Activated CD4-positive, alpha-beta T cell treated with anti-CD3 and anti-CD28 coated beads, Interleukin-2, amount 50 U/mL, for 4 hours (primary cell): ENCODE measurements around the gene HNRNPUL2.

ENCODE experiments used
- DNase-seq, 2 experiments: peaks; one replicate each; pipeline ENCODE4 v3.0.0-alpha.2; 2020

The HNRNPUL2 gene

DNA sequence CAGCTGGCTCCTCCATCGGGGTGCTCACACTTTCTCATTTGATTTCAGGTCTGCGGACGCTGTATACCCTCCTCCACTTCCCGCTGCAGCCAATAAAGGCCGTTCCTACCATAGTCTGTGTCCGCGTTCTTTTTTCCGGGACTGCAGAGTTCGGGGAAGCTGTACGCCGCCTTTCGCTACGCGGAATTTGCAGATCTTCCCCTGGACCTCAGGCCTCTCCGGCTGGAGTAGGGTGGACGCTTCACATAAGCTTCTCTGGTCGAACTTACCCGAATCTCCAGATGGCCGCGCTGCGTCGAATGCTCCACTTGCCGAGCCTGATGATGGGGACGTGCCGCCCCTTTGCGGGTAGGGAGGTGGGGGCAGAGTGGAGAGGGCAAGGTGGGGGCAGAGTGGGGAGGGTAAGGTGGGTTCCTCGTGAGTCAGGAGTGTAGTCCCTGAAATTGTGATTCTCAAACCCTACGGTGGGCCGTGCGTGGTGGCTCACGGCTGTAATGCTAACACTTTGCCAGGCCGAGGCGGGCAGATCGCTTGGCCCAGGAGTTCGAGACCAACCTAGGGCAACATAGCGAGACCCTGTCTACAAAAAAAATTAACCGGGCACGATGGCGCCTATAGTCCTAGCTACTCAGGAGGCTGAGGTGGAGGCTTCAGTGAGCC, 61.5 kb downstream of the HNRNPUL2 start:
- DNase-seq, result peak; percentile 59 to 65

DNA sequence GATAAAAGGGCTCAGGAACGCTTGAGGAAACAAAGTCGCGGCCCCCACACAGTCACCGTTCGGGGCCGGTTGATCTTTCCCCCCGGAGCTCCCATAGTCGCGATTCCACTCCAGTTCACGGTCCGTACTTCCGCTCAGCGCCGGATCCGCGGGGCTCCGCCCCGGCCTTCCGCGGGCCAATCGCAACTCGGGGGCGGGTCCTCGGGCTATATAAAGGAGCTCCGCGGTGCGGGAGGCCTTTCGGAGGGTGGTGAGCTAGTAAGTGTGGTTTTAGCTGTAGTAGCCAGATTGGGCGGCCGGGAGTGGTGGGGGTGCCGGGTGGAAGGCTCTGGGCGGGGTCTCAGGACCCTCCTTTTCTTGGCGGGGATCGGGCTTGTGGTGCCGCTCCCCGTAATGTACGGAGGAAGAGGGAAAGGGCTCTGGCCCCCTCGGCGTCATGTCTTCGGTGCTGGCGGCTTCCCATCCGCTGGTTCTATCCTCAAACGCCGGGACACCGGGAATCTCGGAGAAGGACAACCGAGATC, 62.1 kb downstream of the HNRNPUL2 start, which contains the start of the genes C11orf98 and CSKMT:
TSS of gene C11orf98 (minus strand) at position 136 of the 524 bp plus-strand sequence. CDS start at position 95, 41 bp downstream.
TSS of gene CSKMT (plus strand) at position 238 of the 524 bp plus-strand sequence. CDS start 568 bp downstream, outside the sequence.
- peak; percentile 93 to 94 for DNase-seq

- DNase-seq, result peak; percentile 33 to 38
These were observed 62.7 kb downstream of the HNRNPUL2 start for GRCh38 chr11:62664405-62665074.
